Endometrial microvascular endothelial cells (primary cell): ENCODE results near the gene HLA-F. TPM values are rescaled to one million over a fixed set of nuclear protein-coding genes. Genes with fewer than 3 reads are reported as not detected.

Experiments used
- in situ Hi-C: cut with HindIII; loops from 2 replicates; pipeline ENCODE4 v1.10.0; 2017; ENCODE audit warnings: low sequenced_read_pairs, low pct_unique_long_range_greater_than_20kb; ENCODE audit errors: inconsistent ontology term
- total RNA-seq: library from RNA; depleted of rRNA; stranded (reverse); fragments of >200 nt; gene quantifications from one replicate; pipeline ENCODE4 v1.2.3, GENCODE V29; 2015; ENCODE audit errors: inconsistent ontology term

Gene HLA-F
- total RNA-seq, 1 donor from 2014 or later, result 13.4 TPM

- in situ Hi-C loops, result no loop called here
Measured at GRCh38 chr6:29739136-29739881, 16.1 kb downstream of the HLA-F start.

- in situ Hi-C loops, result no loop called here
Measured at GRCh38 chr6:29739882-29740261, 16.6 kb downstream of the HLA-F start.

GRCh38 chr6:29741592-29741991, 18.4 kb downstream of the HLA-F start:
- in situ Hi-C loops, result no loop called here

- in situ Hi-C loops, result no loop called here
Measured at GRCh38 chr6:29742127-29742526, 18.9 kb downstream of the HLA-F start.

GRCh38 chr6:29743025-29743424, 19.8 kb downstream of the HLA-F start:
- in situ Hi-C loops, result no loop called here

GRCh38 chr6:29743568-29743967, 20.3 kb downstream of the HLA-F start:
- in situ Hi-C loops, result no loop called here

- in situ Hi-C loops, result no loop called here
Measured at GRCh38 chr6:29744131-29744530, 20.9 kb downstream of the HLA-F start.

GRCh38 chr6:29744621-29745020, 21.4 kb downstream of the HLA-F start:
- in situ Hi-C loops, result no loop called here

GRCh38 chr6:29745386-29745785, 22.2 kb downstream of the HLA-F start:
- in situ Hi-C loops, result no loop called here

- in situ Hi-C loops, result no loop called here
Measured at GRCh38 chr6:29745855-29746449, 22.7 kb downstream of the HLA-F start.

- in situ Hi-C loops, result no loop called here
Measured at GRCh38 chr6:29746846-29747687, 23.8 kb downstream of the HLA-F start.

GRCh38 chr6:29747688-29748250, 24.5 kb downstream of the HLA-F start:
- in situ Hi-C loops, result no loop called here

- in situ Hi-C loops, result no loop called here
Measured at GRCh38 chr6:29748391-29749307, 25.4 kb downstream of the HLA-F start.

GRCh38 chr6:29749308-29749662, 26.1 kb downstream of the HLA-F start:
- in situ Hi-C loops, result no loop called here

- in situ Hi-C loops, result no loop called here
Measured at GRCh38 chr6:29749668-29750067, 26.4 kb downstream of the HLA-F start.

- in situ Hi-C loops, result no loop called here
Measured at GRCh38 chr6:29750709-29751108, 27.5 kb downstream of the HLA-F start.

GRCh38 chr6:29751480-29751879, 28.2 kb downstream of the HLA-F start:
- in situ Hi-C loops, result no loop called here

GRCh38 chr6:29752451-29753308, 29.4 kb downstream of the HLA-F start:
- in situ Hi-C loops, result no loop called here
